OCI-LY3 (cell line): ENCODE measurements around the gene C9orf78.

ENCODE experiments used
- H2AFZ ChIP-seq: fragments of 200-600, 300-600 bp; shearing (Covaris generic); 2 replicates; pipeline ENCODE4 v1.6.0; 2014; ENCODE audit warnings: antibody characterized with exemption, low read depth, low read length
- H3K27ac ChIP-seq: fragments of 200-600, 300-600 bp; sonication (generic); 2 replicates; pipeline ENCODE4 v1.5.1; 2014; ENCODE audit warnings: mild to moderate bottlenecking, low read length, moderate library complexity, mixed read lengths
- H3K27me3 ChIP-seq: fragments of 200-600, 300-600 bp; sonication (generic); 2 replicates; pipeline ENCODE4 v1.6.1; 2014; ENCODE audit warnings: low read depth, low read length, mixed read lengths
- H3K36me3 ChIP-seq: fragments of 200-600, 300-600 bp; sonication (generic); replicated peaks from 2 replicates; pipeline ENCODE3; 2014; ENCODE audit warnings: low read depth, low read length, mixed read lengths
- H3K4me1 ChIP-seq: fragments of 300-600, 200-600 bp; sonication (generic); 2 replicates; pipeline ENCODE4 v1.6.1; 2014; ENCODE audit warnings: low read length, mixed read lengths
- H3K4me2 ChIP-seq: fragments of 200-600, 300-600 bp; sonication (generic); 2 replicates; pipeline ENCODE4 v1.6.1; 2014; ENCODE audit warnings: low read length, mixed read lengths
- H3K4me3 ChIP-seq: fragments of 300-600, 200-600 bp; sonication (generic); 2 replicates; pipeline ENCODE4 v1.5.1; 2014; ENCODE audit warnings: antibody characterized with exemption, mild to moderate bottlenecking, low read length, moderate library complexity
- H3K79me2 ChIP-seq: fragments of 300-600, 200-600 bp; shearing (Covaris generic); 2 replicates; pipeline ENCODE4 v1.6.1; 2014; ENCODE audit warnings: mild to moderate bottlenecking, low read length, mixed read lengths
- H3K9ac ChIP-seq: fragments of 300-600, 200-600 bp; shearing (Covaris generic); 2 replicates; pipeline ENCODE4 v1.6.0; 2014; ENCODE audit warnings: mild to moderate bottlenecking, low read length, moderate library complexity
- H3K9me3 ChIP-seq: fragments of 200-600, 300-600 bp; shearing (Covaris generic); 2 replicates; pipeline ENCODE4 v1.6.1; 2014; ENCODE audit warnings: low read length, mixed read lengths; ENCODE audit not compliant: insufficient read depth
- H4K20me1 ChIP-seq: fragments of 200-600, 300-600 bp; sonication (generic); 2 replicates; pipeline ENCODE4 v1.6.1; 2016; ENCODE audit warnings: low read length, mixed read lengths; ENCODE audit not compliant: insufficient read depth
- CTCF ChIP-seq: fragments of 200-600, 300-600 bp; sonication (generic); IDR thresholded peaks from 2 replicates; pipeline ENCODE4 v1.5.1; 2014; ENCODE audit warnings: antibody characterized with exemption, low read length, low read depth
- EZH2phosphoT487 ChIP-seq: fragments of 200-600 bp; shearing (Covaris generic); IDR thresholded peaks from 2 replicates; pipeline ENCODE4 v1.6.1; 2018; ENCODE audit warnings: antibody characterized with exemption, mixed run types, low read depth

The C9orf78 gene

GRCh38 chr9:129865668-129866320, 30.7 kb upstream of the C9orf78 start:
- Histone ChIP-seq H3K4me2 (no peak overlapping the region), H4K20me1 (no peaks in the 10 kb centered on the region), H3K4me1 (no peaks in the 10 kb centered on the region), H3K36me3 (peaks cover 3% of the 10 kb centered on the region), H3K9ac (no peak overlapping the region), H2AFZ (no peak overlapping the region), H3K4me3 (no peak overlapping the region), H3K79me2 (no peaks in the 10 kb centered on the region), H3K27me3 (no peaks in the 10 kb centered on the region), H3K27ac (no peak overlapping the region), H3K9me3 (no peaks in the 10 kb centered on the region)
- no peak for TF ChIP-seq EZH2phosphoT487
- no peak for TF ChIP-seq CTCF

GRCh38 chr9:129864991-129865647, 30.0 kb upstream of the C9orf78 start:
- Histone ChIP-seq H4K20me1 (no peaks in the 10 kb centered on the region), H3K27me3 (no peaks in the 10 kb centered on the region), H3K9ac (no peak overlapping the region), H3K36me3 (peaks cover 3% of the 10 kb centered on the region), H3K79me2 (no peaks in the 10 kb centered on the region), H3K4me3 (no peak overlapping the region), H2AFZ (no peak overlapping the region), H3K9me3 (no peaks in the 10 kb centered on the region), H3K27ac (no peak overlapping the region), H3K4me2 (no peak overlapping the region), H3K4me1 (no peaks in the 10 kb centered on the region)
- TF ChIP-seq EZH2phosphoT487, result no peak
- no peak for TF ChIP-seq CTCF

GRCh38 chr9:129863059-129863690, 28.1 kb upstream of the C9orf78 start:
- H4K20me1 ChIP-seq, result no peaks in the 10 kb centered on the region
- no peak overlapping the region for H3K4me3 ChIP-seq
- H3K4me1 ChIP-seq, result no peaks in the 10 kb centered on the region
- no peaks in the 10 kb centered on the region for H3K27me3 ChIP-seq
- no peak overlapping the region for H2AFZ ChIP-seq
- no peak overlapping the region for H3K27ac ChIP-seq
- no peak overlapping the region for H3K9ac ChIP-seq
- no peak for TF ChIP-seq CTCF
- TF ChIP-seq EZH2phosphoT487, result no peak
- no peaks in the 10 kb centered on the region for H3K9me3 ChIP-seq
- H3K4me2 ChIP-seq, result no peak overlapping the region
- no peaks in the 10 kb centered on the region for H3K79me2 ChIP-seq
- H3K36me3 ChIP-seq, result peaks cover 3% of the 10 kb centered on the region

- Histone ChIP-seq H3K9me3 (no peaks in the 10 kb centered on the region), H3K79me2 (no peaks in the 10 kb centered on the region), H3K9ac (no peak overlapping the region), H2AFZ (no peak overlapping the region), H3K27ac (no peak overlapping the region), H3K36me3 (peaks cover 3% of the 10 kb centered on the region), H3K27me3 (no peaks in the 10 kb centered on the region), H4K20me1 (no peaks in the 10 kb centered on the region), H3K4me3 (no peak overlapping the region), H3K4me1 (no peaks in the 10 kb centered on the region), H3K4me2 (no peak overlapping the region)
- TF ChIP-seq CTCF, result no peak
- TF ChIP-seq EZH2phosphoT487, result no peak
Measured at GRCh38 chr9:129861447-129861827, 26.4 kb upstream of the C9orf78 start.
